Gastrocnemius medialis (tissue), 4 donors: ENCODE results near the gene ZNF573. TPM values are rescaled to one million over a fixed set of nuclear protein-coding genes. Genes with fewer than 3 reads are reported as not detected.

Experiments used
- ATAC-seq, 2 donors: fragments of 150-250 bp; one replicate each; pipeline ENCODE4 v1.9.1; 2016
- DNase-seq, 2 donors: peaks; one replicate each; pipeline ENCODE4 v3.0.0-alpha.2; 2019
- H3K27ac ChIP-seq, 4 donors: fragments of 200-600 bp; sonication (generic); 1 replicate in 1 of 4; 2 replicates in 3 of 4; pipeline ENCODE4 v1.5.1; 2016 to 2018; ENCODE audit warnings: mild to moderate bottlenecking in 2 of 4, moderate library complexity in 1 of 4
- H3K27me3 ChIP-seq, 3 donors: fragments of 200-600 bp; sonication (generic) in 2 of 3; 1 replicate in 1 of 3; 2 replicates in 2 of 3; pipeline versions ENCODE4 v1.5.1 to v1.6.0; 2016 to 2019; ENCODE audit warnings: mild to moderate bottlenecking in 1 of 3, moderate library complexity in 1 of 3
- H3K36me3 ChIP-seq, 2 donors: fragments of 200-600 bp; sonication (generic) in 1 of 2; one replicate each; pipeline ENCODE4 v1.5.1; 2017 to 2018
- H3K4me1 ChIP-seq, 2 donors: fragments of 200-600 bp; sonication (generic) in 1 of 2; one replicate each; pipeline ENCODE4 v1.5.1; 2016 to 2017; ENCODE audit warnings: mild to moderate bottlenecking in 2 of 2
- H3K4me3 ChIP-seq, 4 donors: fragments of 200-600 bp; sonication (generic) in 3 of 4; 1 replicate in 1 of 4; 2 replicates in 3 of 4; pipeline ENCODE4 v1.5.1; 2016 to 2019; ENCODE audit warnings: mild to moderate bottlenecking in 2 of 4
- H3K9me3 ChIP-seq, 3 donors: fragments of 200-600 bp; sonication (generic) in 2 of 3; 1 replicate in 1 of 3; 2 replicates in 2 of 3; pipeline ENCODE4 v1.5.1; 2016 to 2019
- CTCF ChIP-seq, 5 experiments: fragments of 450-650 bp in 3 of 5; fragments of 200-600 bp in 2 of 5; sonication (generic) in 2 of 5; IDR thresholded peaks in 4 of 5; conservative IDR thresholded peaks in 1 of 5; 1 replicate in 4 of 5; 2 replicates in 1 of 5; pipeline ENCODE4 v1.5.1; 2016 to 2019; ENCODE audit warnings: antibody characterized with exemption in 5 of 5, mild to moderate bottlenecking in 3 of 5, moderate library complexity in 3 of 5
- POLR2A ChIP-seq, 2 donors: fragments of 450-650 bp; IDR thresholded peaks; one replicate each; pipeline ENCODE4 v1.6.1; 2017; ENCODE audit warnings: antibody characterized with exemption in 2 of 2, mild to moderate bottlenecking in 2 of 2, moderate library complexity in 2 of 2
- in situ Hi-C, 4 donors: fragments of 200-750 bp; cut with MboI; loops; one replicate each; pipeline versions ENCODE4 v1.15.0 to v1.8.0; 2017; ENCODE audit warnings: low sequenced_read_pairs in 4 of 4
- intact Hi-C: fragments of 100-400 bp; cut with DNase I; formaldehyde crosslinking; loops from one replicate; pipeline ENCODE4 v1.15.1; 2023; ENCODE audit warnings: low total_unique reads
- total RNA-seq, 4 donors: library from RNA; depleted of rRNA; stranded (reverse); fragments of >200 nt; gene quantifications; one replicate each; pipeline versions ENCODE4 v1.1.0 to v1.2.3, GENCODE V29; 2016

Gene ZNF573
- total RNA-seq, 4 donors from 2014 or later = 2.6 to 12.8 (median 5.6) TPM

GRCh38 chr19:37706052-37706605, 73.3 kb downstream of the ZNF573 start:
- intact Hi-C loops = no loop called here
- ATAC-seq = no peak
- TF ChIP-seq CTCF (IDR thresholded peaks at IDR 0.05 in 4 of 5, conservative IDR thresholded peaks at IDR 0.05 in 1 of 5) = no peak
- Histone ChIP-seq H3K36me3 (peaks cover 6 to 54% of the 10 kb centered on the region in 2 donors), H3K4me1 (no peaks in the 10 kb centered on the region), H3K27me3 (no peaks in the 10 kb centered on the region), H3K9me3 (peaks cover 0 to 5% (median 0%) of the 10 kb centered on the region in 3 donors), H3K27ac (no peak overlapping the region), H3K4me3 (no peak overlapping the region)
- in situ Hi-C loops = no loop called here
- no peak for DNase-seq

- Histone ChIP-seq H3K4me3 (no peak overlapping the region), H3K27me3 (no peaks in the 10 kb centered on the region), H3K9me3 (no peaks in the 10 kb centered on the region), H3K27ac (no peak overlapping the region), H3K4me1 (no peaks in the 10 kb centered on the region), H3K36me3 (peaks cover 0 to 63% of the 10 kb centered on the region in 2 donors)
- TF ChIP-seq POLR2A (IDR thresholded peaks at IDR 0.05) (no peak), CTCF (IDR thresholded peaks at IDR 0.05 in 4 of 5, conservative IDR thresholded peaks at IDR 0.05 in 1 of 5) (no peak)
- in situ Hi-C loops = no loop called here
- DNase-seq (no peak), ATAC-seq (no peak)
- intact Hi-C loops = no loop called here
These were observed 80.3 kb downstream of the ZNF573 start for GRCh38 chr19:37699057-37699456.

- intact Hi-C loops = no loop called here
- H3K9me3 ChIP-seq = no peaks in the 10 kb centered on the region
- in situ Hi-C loops = no loop called here
These were observed 81.2 kb downstream of the ZNF573 start for GRCh38 chr19:37698216-37698615.

GRCh38 chr19:37695144-37695899, 84.1 kb downstream of the ZNF573 start:
- no peak for TF ChIP-seq POLR2A (IDR thresholded peaks at IDR 0.05)
- no peak for TF ChIP-seq CTCF (IDR thresholded peaks at IDR 0.05 in 4 of 5, conservative IDR thresholded peaks at IDR 0.05 in 1 of 5)
- intact Hi-C loops (no loop called here), in situ Hi-C loops (no loop called here)
- H3K4me3 ChIP-seq = no peak overlapping the region
- no peaks in the 10 kb centered on the region for H3K27me3 ChIP-seq
- H3K9me3 ChIP-seq = no peaks in the 10 kb centered on the region
- peaks cover 0 to 36% of the 10 kb centered on the region in 2 donors for H3K36me3 ChIP-seq
- no peak for DNase-seq
- no peaks in the 10 kb centered on the region for H3K4me1 ChIP-seq
- H3K27ac ChIP-seq = no peak overlapping the region
- ATAC-seq = no peak

More at GRCh38 chr19:37698216-37698615, 81.2 kb downstream of the ZNF573 start:
- DNase-seq (no peak), ATAC-seq (no peak)
- H3K4me1 ChIP-seq = no peaks in the 10 kb centered on the region
- H3K36me3 ChIP-seq = peaks cover 0 to 60% of the 10 kb centered on the region in 2 donors
- no peaks in the 10 kb centered on the region for H3K27me3 ChIP-seq
- no peak overlapping the region for H3K4me3 ChIP-seq
- TF ChIP-seq CTCF (IDR thresholded peaks at IDR 0.05 in 4 of 5, conservative IDR thresholded peaks at IDR 0.05 in 1 of 5) (no peak), POLR2A (IDR thresholded peaks at IDR 0.05) (no peak)
- no peak overlapping the region for H3K27ac ChIP-seq
